Measurements from ENCODE around the gene ZNF189.

The ZNF189 gene

GRCh38 chr9:101427358-101427757 lies 28.7 kb downstream of the ZNF189 start:
- no peak for TF ChIP-seq CTCF (IDR thresholded peaks at IDR 0.05)

- TF ChIP-seq CTCF (IDR thresholded peaks at IDR 0.05): no peak
These were observed 29.5 kb downstream of the ZNF189 start for GRCh38 chr9:101427957-101428655.

- TF ChIP-seq CTCF (IDR thresholded peaks at IDR 0.05): no peak
These were observed 30.3 kb downstream of the ZNF189 start for GRCh38 chr9:101428909-101429308.

GRCh38 chr9:101429736-101430135 lies 31.1 kb downstream of the ZNF189 start:
- TF ChIP-seq CTCF (IDR thresholded peaks at IDR 0.05): no peak

- TF ChIP-seq CTCF (IDR thresholded peaks at IDR 0.05): no peak
These were observed 33.5 kb downstream of the ZNF189 start for GRCh38 chr9:101432171-101432570.

- no peak for TF ChIP-seq CTCF (IDR thresholded peaks at IDR 0.05)
These were observed 34.1 kb downstream of the ZNF189 start for GRCh38 chr9:101432740-101433139.

- TF ChIP-seq CTCF (IDR thresholded peaks at IDR 0.05): no peak
These were observed 34.6 kb downstream of the ZNF189 start for GRCh38 chr9:101433229-101433628.

- TF ChIP-seq CTCF (IDR thresholded peaks at IDR 0.05): no peak
These were observed 36.3 kb downstream of the ZNF189 start for GRCh38 chr9:101434998-101435397.
